ENCODE results near the gene LRP1.

The LRP1 gene

DNA sequence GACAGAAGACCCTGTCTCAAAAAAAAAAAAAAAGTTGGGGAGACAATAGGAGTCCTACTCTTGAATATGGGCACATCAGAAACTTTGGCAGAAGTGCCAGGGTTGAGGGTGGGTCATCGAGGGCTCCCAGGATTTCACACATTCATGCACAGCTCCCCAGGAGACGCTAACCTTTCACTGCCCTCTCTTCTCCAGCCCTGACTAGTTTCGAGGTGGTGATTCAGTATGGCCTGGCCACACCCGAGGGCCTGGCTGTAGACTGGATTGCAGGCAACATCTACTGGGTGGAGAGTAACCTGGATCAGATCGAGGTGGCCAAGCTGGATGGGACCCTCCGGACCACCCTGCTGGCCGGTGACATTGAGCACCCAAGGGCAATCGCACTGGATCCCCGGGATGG is 48.6 kb downstream of the LRP1 start:
- no peaks in the 10 kb centered on the region for H3K9me3 ChIP-seq
- TF ChIP-seq, protein P1, sequence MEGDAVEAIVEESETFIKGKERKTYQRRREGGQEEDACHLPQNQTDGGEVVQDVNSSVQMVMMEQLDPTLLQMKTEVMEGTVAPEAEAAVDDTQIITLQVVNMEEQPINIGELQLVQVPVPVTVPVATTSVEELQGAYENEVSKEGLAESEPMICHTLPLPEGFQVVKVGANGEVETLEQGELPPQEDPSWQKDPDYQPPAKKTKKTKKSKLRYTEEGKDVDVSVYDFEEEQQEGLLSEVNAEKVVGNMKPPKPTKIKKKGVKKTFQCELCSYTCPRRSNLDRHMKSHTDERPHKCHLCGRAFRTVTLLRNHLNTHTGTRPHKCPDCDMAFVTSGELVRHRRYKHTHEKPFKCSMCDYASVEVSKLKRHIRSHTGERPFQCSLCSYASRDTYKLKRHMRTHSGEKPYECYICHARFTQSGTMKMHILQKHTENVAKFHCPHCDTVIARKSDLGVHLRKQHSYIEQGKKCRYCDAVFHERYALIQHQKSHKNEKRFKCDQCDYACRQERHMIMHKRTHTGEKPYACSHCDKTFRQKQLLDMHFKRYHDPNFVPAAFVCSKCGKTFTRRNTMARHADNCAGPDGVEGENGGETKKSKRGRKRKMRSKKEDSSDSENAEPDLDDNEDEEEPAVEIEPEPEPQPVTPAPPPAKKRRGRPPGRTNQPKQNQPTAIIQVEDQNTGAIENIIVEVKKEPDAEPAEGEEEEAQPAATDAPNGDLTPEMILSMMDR (IDR thresholded peaks at IDR 0.05) = no peak
- peaks cover 0 to 13% (median 4%) of the 10 kb centered on the region in 4 donors for H3K4me1 ChIP-seq
- peaks cover 67 to 100% (median 89%) of the 10 kb centered on the region in 3 donors for H3K36me3 ChIP-seq
- H3K4me3 ChIP-seq = no peak overlapping the region
- H3K27ac ChIP-seq = no peak overlapping the region
- intact Hi-C loops (cut with DNase I; ENCODE audit: low total_unique reads) = loop anchor here (2.0 kb wide), 1 partner anchor 50 kb away; no protein-coding TSS in a partner anchor
- no peaks in the 10 kb centered on the region for H3K27me3 ChIP-seq
- no peak for DNase-seq

DNA sequence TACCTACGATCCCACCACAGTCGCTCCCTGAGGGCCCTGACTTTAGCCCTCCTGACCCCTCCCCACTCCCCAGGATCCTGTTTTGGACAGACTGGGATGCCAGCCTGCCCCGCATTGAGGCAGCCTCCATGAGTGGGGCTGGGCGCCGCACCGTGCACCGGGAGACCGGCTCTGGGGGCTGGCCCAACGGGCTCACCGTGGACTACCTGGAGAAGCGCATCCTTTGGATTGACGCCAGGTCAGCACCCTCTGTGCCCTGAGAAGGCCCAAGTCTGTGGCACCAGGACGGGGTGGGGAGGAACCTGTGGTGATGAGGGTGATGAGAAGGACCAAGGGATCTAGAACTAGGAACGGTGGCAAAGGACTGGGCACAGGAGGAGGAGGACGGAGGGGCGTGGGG is 49.1 kb downstream of the LRP1 start:
- no peak for DNase-seq
- no peaks in the 10 kb centered on the region for H3K27me3 ChIP-seq
- no peaks in the 10 kb centered on the region for H3K9me3 ChIP-seq
- H3K4me3 ChIP-seq = no peak overlapping the region
- H3K27ac ChIP-seq = no peak overlapping the region
- peaks cover 0 to 13% (median 4%) of the 10 kb centered on the region in 4 donors for H3K4me1 ChIP-seq
- peaks cover 67 to 99% (median 93%) of the 10 kb centered on the region in 3 donors for H3K36me3 ChIP-seq
- TF ChIP-seq, protein P1 (IDR thresholded peaks at IDR 0.05) = no peak
- intact Hi-C loops (cut with DNase I; ENCODE audit: low total_unique reads) = loop anchor here (2.0 kb wide), 1 partner anchor 51 kb away; no protein-coding TSS in a partner anchor

DNA sequence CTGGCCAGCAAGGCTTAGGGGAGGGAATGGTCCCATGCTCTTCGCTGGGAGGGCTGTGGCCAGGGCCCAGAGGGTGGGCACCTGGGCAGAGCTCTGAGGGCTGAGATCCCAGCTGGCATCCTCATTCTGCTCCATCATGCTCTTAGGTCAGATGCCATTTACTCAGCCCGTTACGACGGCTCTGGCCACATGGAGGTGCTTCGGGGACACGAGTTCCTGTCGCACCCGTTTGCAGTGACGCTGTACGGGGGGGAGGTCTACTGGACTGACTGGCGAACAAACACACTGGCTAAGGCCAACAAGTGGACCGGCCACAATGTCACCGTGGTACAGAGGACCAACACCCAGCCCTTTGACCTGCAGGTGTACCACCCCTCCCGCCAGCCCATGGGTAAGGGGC is 49.9 kb downstream of the LRP1 start:
- Histone ChIP-seq H3K27ac (no peak overlapping the region), H3K9me3 (no peaks in the 10 kb centered on the region), H3K27me3 (no peaks in the 10 kb centered on the region), H3K4me3 (no peak overlapping the region), H3K4me1 (peaks cover 0 to 13% (median 4%) of the 10 kb centered on the region in 4 donors), H3K36me3 (peaks cover 68 to 91% (median 89%) of the 10 kb centered on the region in 3 donors)
- TF ChIP-seq, protein P1 (IDR thresholded peaks at IDR 0.05) = no peak
- intact Hi-C loops (cut with DNase I; ENCODE audit: low total_unique reads) = no loop called here
- no peak for DNase-seq

DNA sequence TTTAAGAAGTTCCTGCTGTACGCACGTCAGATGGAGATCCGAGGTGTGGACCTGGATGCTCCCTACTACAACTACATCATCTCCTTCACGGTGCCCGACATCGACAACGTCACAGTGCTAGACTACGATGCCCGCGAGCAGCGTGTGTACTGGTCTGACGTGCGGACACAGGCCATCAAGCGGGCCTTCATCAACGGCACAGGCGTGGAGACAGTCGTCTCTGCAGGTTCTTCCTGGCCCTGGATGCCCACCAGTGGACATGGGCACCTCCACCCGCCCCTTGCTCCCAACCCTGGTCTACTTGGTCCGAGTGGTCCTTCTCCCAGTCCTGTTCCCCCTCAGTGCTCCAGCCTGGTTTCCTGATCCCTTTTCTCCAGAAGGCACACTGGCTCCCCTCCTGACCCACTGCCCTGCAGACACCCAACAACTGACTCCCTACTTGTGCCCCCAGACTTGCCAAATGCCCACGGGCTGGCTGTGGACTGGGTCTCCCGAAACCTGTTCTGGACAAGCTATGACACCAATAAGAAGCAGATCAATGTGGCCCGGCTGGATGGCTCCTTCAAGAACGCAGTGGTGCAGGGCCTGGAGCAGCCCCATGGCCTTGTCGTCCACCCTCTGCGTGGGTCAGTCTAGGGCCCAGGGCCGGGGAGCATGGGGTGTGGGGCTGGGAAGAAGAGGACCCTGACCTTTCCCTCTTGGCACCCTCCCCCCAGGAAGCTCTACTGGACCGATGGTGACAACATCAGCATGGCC is 51.2 kb downstream of the LRP1 start:
- intact Hi-C loops (cut with DNase I; ENCODE audit: low total_unique reads) = loop anchor here (5.0 kb wide), 1 partner anchor 107 kb away; no protein-coding TSS in a partner anchor
- no peak for DNase-seq

DNA sequence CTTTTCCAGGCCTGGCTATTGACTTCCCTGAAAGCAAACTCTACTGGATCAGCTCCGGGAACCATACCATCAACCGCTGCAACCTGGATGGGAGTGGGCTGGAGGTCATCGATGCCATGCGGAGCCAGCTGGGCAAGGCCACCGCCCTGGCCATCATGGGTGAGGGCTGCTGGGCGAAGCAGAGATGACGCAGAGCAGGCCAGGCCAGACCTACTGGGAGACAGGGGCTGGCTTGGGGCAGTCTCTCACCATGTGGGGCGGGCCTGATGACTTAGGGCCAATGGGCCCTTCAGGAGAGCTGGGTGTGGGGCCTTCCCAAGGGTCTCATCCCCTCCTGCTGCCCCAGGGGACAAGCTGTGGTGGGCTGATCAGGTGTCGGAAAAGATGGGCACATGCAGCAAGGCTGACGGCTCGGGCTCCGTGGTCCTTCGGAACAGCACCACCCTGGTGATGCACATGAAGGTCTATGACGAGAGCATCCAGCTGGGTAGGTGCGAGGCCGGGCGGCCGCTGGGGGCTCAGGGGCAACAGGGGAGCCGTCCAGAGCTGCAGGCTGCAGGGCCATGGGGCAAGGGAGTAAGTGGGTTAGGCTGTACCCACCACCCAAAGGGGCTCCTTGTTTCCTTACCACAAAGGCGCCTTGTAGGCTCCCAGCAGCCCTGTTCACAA is 52.2 kb downstream of the LRP1 start:
- Histone ChIP-seq H3K4me3 (no peak overlapping the region), H3K36me3 (peaks cover 80 to 92% (median 91%) of the 10 kb centered on the region in 3 donors), H3K4me1 (peaks cover 0 to 6% (median 2%) of the 10 kb centered on the region in 4 donors), H3K27ac (no peak overlapping the region), H3K9me3 (no peaks in the 10 kb centered on the region), H3K27me3 (no peaks in the 10 kb centered on the region)
- no peak for DNase-seq
- intact Hi-C loops (cut with DNase I; ENCODE audit: low total_unique reads) = loop anchor here (5.0 kb wide), 1 partner anchor 108 kb away; no protein-coding TSS in a partner anchor
- TF ChIP-seq, protein P1 (IDR thresholded peaks at IDR 0.05) = no peak

More for the DNA sequence above, 51.2 kb downstream of the LRP1 start:
- Histone ChIP-seq H3K27me3 (no peaks in the 10 kb centered on the region), H3K27ac (no peak overlapping the region), H3K9me3 (no peaks in the 10 kb centered on the region), H3K4me3 (no peak overlapping the region), H3K4me1 (peaks cover 0 to 13% (median 4%) of the 10 kb centered on the region in 4 donors), H3K36me3 (peaks cover 71 to 91% (median 89%) of the 10 kb centered on the region in 3 donors)
- TF ChIP-seq, protein P1 (IDR thresholded peaks at IDR 0.05) = no peak

Measured in tibial artery (tissue), 4 donors.